WTC11 (cell line): ENCODE data around the gene ANTXR1. TPM values are rescaled to one million over a fixed set of nuclear protein-coding genes. Genes with fewer than 3 reads are reported as not detected.

ENCODE experiments used
- ATAC-seq: fragments of 200-7000 bp; cut with Tn5 transposase; 2 replicates; pipeline ENCODE4 v1.10.0; 2021; ENCODE audit warnings: mild to moderate bottlenecking, moderate library complexity
- CTCF ChIA-PET: fragments of 300-600 bp; sonication (Branson Sonifier 250); formaldehyde crosslinking; loops from one replicate; lab custom pipeline; 2021; ENCODE audit warnings: antibody characterized with exemption; lab: Charles Lee
- POLR2A ChIA-PET: fragments of 350-600 bp; sonication (Branson Sonifier 250); formaldehyde crosslinking; loops from one replicate; lab custom pipeline; 2021; ENCODE audit warnings: antibody characterized with exemption; lab: Charles Lee
- DNase-seq: peaks from one replicate; pipeline ENCODE4 v3.0.0; 2021; ENCODE audit warnings: low spot score
- H3K27ac Mint-ChIP-seq: 2 replicates; pipeline ENCODE4 v1.8.0; 2021; ENCODE audit warnings: mixed read lengths
- H3K27me3 Mint-ChIP-seq: 2 replicates; pipeline ENCODE4 v1.8.0; 2021; ENCODE audit warnings: low read depth, mild to moderate bottlenecking, moderate library complexity, mixed read lengths
- H3K36me3 Mint-ChIP-seq: 2 replicates; pipeline ENCODE4 v1.8.0; 2021; ENCODE audit warnings: mixed read lengths
- H3K4me1 Mint-ChIP-seq: 2 replicates; pipeline ENCODE4 v1.8.0; 2022; ENCODE audit warnings: mixed read lengths
- H3K4me3 Mint-ChIP-seq: 2 replicates; pipeline ENCODE4 v1.8.0; 2021; ENCODE audit warnings: mild to moderate bottlenecking, moderate library complexity, mixed read lengths
- H3K9me3 Mint-ChIP-seq: 2 replicates; pipeline ENCODE4 v1.8.0; 2021; ENCODE audit warnings: mixed read lengths
- CREB1 ChIP-seq: sonication (generic); formaldehyde crosslinking; IDR thresholded peaks from 2 replicates; pipeline ENCODE4 v1.8.0; 2023; ENCODE audit warnings: mild to moderate bottlenecking, missing genetic modification reagents
- ETV6 ChIP-seq: sonication (generic); formaldehyde crosslinking; IDR thresholded peaks from 2 replicates; pipeline ENCODE4 v1.8.1; 2022; ENCODE audit warnings: mild to moderate bottlenecking, missing genetic modification reagents
- FOXJ3 ChIP-seq: sonication (generic); formaldehyde crosslinking; IDR thresholded peaks from 2 replicates; pipeline ENCODE4 v1.9.0; 2021; ENCODE audit warnings: missing genetic modification reagents, mild to moderate bottlenecking, borderline replicate concordance
- GABPB1 ChIP-seq: sonication (generic); formaldehyde crosslinking; IDR thresholded peaks from 2 replicates; pipeline ENCODE4 v1.8.1; 2023; ENCODE audit warnings: mild to moderate bottlenecking, missing genetic modification reagents
- JAZF1 ChIP-seq: fragments of 250-450 bp; sonication (Bioruptor Pico); IDR thresholded peaks from 2 replicates; pipeline ENCODE4 v1.9.0; 2021; ENCODE audit warnings: moderate library complexity, mild to moderate bottlenecking, inconsistent platforms
- KAT7 ChIP-seq: sonication (generic); formaldehyde crosslinking; IDR thresholded peaks from 2 replicates; pipeline ENCODE4 v1.8.1; 2023; ENCODE audit warnings: missing genetic modification reagents, mild to moderate bottlenecking, borderline replicate concordance
- MXD4 ChIP-seq: fragments of 250-450 bp; sonication (Bioruptor Pico); IDR thresholded peaks from 2 replicates; pipeline ENCODE4 v1.8.0; 2021; ENCODE audit warnings: mild to moderate bottlenecking, moderate library complexity, borderline replicate concordance
- NR2C2 ChIP-seq: sonication (generic); formaldehyde crosslinking; IDR thresholded peaks from 2 replicates; pipeline ENCODE4 v1.8.0; 2022; ENCODE audit warnings: mild to moderate bottlenecking, missing genetic modification reagents
- PRRX2 ChIP-seq: fragments of 250-450 bp; sonication (Bioruptor Pico); IDR thresholded peaks from 2 replicates; pipeline ENCODE4 v1.8.0; 2021; ENCODE audit warnings: mild to moderate bottlenecking
- TCF7 ChIP-seq: sonication (generic); formaldehyde crosslinking; IDR thresholded peaks from 2 replicates; pipeline ENCODE4 v1.8.0; 2022; ENCODE audit warnings: mild to moderate bottlenecking, low read depth, missing genetic modification reagents, moderate library complexity
- TEAD4 ChIP-seq: sonication (generic); formaldehyde crosslinking; IDR thresholded peaks from 2 replicates; pipeline ENCODE4 v1.8.0; 2022; ENCODE audit warnings: mild to moderate bottlenecking, missing genetic modification reagents
- ZNF317 ChIP-seq: sonication (generic); formaldehyde crosslinking; IDR thresholded peaks from 2 replicates; pipeline ENCODE4 v1.8.1; 2023; ENCODE audit warnings: low read depth, mild to moderate bottlenecking, moderate library complexity, missing genetic modification reagents, borderline replicate concordance
- total RNA-seq: library from RNA; stranded (reverse); gene quantifications from 3 replicates; pipeline ENCODE4 v1.2.3, GENCODE V29; 2021
- TF ChIP-seq, protein P1 (sequence below): sonication (generic); formaldehyde crosslinking; IDR thresholded peaks from 2 replicates; pipeline ENCODE4 v1.8.1; 2022; ENCODE audit warnings: low read depth, mild to moderate bottlenecking, moderate library complexity, missing genetic modification reagents, borderline replicate concordance
- TF ChIP-seq, protein P2 (sequence below): sonication (generic); formaldehyde crosslinking; IDR thresholded peaks from 2 replicates; pipeline ENCODE4 v1.8.1; 2023; ENCODE audit warnings: mild to moderate bottlenecking, missing genetic modification reagents, borderline replicate concordance
- TF ChIP-seq, protein P3 (sequence below): sonication (generic); formaldehyde crosslinking; IDR thresholded peaks from 2 replicates; pipeline ENCODE4 v1.8.1; 2022; ENCODE audit warnings: mild to moderate bottlenecking, moderate library complexity, missing genetic modification reagents
- TF ChIP-seq, protein P4 (sequence below): sonication (generic); formaldehyde crosslinking; IDR thresholded peaks from 2 replicates; pipeline ENCODE4 v1.8.1; 2023; ENCODE audit warnings: mild to moderate bottlenecking, missing genetic modification reagents
- TF ChIP-seq, protein P5 (sequence below): sonication (generic); formaldehyde crosslinking; IDR thresholded peaks from 2 replicates; pipeline ENCODE4 v1.8.0; 2022; ENCODE audit warnings: mild to moderate bottlenecking, missing genetic modification reagents
- TF ChIP-seq, protein P6 (sequence below): fragments of 250-450 bp; sonication (Bioruptor Pico); IDR thresholded peaks from 2 replicates; pipeline ENCODE4 v2.1.2; 2022; ENCODE audit warnings: mild to moderate bottlenecking, moderate library complexity

Gene ANTXR1
- total RNA-seq, 1 experiment from 2014 or later: 30.0 TPM

DNA sequence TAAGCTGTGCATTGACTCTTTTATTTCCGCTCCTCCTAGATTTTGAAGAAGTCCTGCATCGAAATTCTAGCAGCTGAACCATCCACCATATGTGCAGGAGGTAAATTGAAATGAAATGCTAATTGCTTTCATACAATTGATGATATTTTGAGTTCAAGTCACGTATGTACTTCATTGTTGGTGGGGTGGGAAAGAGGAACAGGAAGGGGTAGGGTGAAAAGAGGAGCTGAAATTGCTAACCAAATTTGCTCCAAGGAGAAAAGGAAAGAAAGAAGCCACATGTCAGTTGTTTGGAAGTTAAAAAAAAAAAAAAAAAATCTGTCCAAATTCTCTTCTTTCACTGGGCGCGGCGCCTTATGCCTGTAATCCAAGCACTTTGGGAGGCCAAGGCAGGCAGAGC lies 77.8 kb downstream of the ANTXR1 start (continued):
- TF ChIP-seq, protein P1, sequence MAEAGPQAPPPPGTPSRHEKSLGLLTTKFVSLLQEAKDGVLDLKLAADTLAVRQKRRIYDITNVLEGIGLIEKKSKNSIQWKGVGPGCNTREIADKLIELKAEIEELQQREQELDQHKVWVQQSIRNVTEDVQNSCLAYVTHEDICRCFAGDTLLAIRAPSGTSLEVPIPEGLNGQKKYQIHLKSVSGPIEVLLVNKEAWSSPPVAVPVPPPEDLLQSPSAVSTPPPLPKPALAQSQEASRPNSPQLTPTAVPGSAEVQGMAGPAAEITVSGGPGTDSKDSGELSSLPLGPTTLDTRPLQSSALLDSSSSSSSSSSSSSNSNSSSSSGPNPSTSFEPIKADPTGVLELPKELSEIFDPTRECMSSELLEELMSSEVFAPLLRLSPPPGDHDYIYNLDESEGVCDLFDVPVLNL: no peak
- TF ChIP-seq, protein P2, sequence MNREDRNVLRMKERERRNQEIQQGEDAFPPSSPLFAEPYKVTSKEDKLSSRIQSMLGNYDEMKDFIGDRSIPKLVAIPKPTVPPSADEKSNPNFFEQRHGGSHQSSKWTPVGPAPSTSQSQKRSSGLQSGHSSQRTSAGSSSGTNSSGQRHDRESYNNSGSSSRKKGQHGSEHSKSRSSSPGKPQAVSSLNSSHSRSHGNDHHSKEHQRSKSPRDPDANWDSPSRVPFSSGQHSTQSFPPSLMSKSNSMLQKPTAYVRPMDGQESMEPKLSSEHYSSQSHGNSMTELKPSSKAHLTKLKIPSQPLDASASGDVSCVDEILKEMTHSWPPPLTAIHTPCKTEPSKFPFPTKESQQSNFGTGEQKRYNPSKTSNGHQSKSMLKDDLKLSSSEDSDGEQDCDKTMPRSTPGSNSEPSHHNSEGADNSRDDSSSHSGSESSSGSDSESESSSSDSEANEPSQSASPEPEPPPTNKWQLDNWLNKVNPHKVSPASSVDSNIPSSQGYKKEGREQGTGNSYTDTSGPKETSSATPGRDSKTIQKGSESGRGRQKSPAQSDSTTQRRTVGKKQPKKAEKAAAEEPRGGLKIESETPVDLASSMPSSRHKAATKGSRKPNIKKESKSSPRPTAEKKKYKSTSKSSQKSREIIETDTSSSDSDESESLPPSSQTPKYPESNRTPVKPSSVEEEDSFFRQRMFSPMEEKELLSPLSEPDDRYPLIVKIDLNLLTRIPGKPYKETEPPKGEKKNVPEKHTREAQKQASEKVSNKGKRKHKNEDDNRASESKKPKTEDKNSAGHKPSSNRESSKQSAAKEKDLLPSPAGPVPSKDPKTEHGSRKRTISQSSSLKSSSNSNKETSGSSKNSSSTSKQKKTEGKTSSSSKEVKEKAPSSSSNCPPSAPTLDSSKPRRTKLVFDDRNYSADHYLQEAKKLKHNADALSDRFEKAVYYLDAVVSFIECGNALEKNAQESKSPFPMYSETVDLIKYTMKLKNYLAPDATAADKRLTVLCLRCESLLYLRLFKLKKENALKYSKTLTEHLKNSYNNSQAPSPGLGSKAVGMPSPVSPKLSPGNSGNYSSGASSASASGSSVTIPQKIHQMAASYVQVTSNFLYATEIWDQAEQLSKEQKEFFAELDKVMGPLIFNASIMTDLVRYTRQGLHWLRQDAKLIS (CRISPR knock-in tag): no peak
- TF ChIP-seq, protein P3, sequence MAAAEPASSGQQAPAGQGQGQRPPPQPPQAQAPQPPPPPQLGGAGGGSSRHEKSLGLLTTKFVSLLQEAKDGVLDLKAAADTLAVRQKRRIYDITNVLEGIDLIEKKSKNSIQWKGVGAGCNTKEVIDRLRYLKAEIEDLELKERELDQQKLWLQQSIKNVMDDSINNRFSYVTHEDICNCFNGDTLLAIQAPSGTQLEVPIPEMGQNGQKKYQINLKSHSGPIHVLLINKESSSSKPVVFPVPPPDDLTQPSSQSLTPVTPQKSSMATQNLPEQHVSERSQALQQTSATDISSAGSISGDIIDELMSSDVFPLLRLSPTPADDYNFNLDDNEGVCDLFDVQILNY: no peak
- TF ChIP-seq, all 79 proteins: peak for 0

DNA sequence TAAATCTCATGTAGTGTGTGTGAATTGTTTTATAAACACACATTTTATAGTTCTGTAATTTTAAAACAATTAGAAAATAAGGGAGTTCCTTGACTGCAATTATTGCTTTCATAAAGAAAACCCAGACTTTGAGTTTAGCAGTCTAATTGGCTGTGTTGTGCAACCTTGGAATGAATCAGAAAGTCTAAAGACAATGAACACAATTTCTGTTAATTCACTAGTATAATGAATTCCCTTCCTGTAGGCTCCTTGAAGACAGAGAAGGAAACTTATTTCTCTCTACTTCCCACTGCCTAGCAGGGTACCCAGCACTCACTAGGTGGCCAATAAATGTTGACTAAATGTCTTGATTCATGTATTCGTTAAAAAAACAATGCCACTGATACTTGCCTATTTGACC lies 79.9 kb downstream of the ANTXR1 start:
- Mint-ChIP-seq H3K36me3 (peaks cover 3% of the 10 kb centered on the region; the same call in 1 of the 2 replicates), H3K27ac (no peak overlapping the region), H3K27me3 (no peaks in the 10 kb centered on the region), H3K4me1 (no peaks in the 10 kb centered on the region), H3K9me3 (no peaks in the 10 kb centered on the region), H3K4me3 (no peak overlapping the region)
- DNase-seq (no peak), ATAC-seq (no peak)
- ChIA-PET POLR2A (no interaction called here), CTCF (no interaction called here)
- TF ChIP-seq ETV6 (no peak), ZNF317 (no peak), FOXJ3 (CRISPR knock-in tag) (no peak), CREB1 (no peak), TEAD4 (CRISPR knock-in tag) (no peak), KAT7 (CRISPR knock-in tag) (no peak), GABPB1 (CRISPR knock-in tag) (no peak), JAZF1 (CRISPR knock-in tag) (no peak), NR2C2 (no peak), MXD4 (no peak), PRRX2 (no peak), TCF7 (CRISPR knock-in tag) (no peak)
- TF ChIP-seq, protein P4, sequence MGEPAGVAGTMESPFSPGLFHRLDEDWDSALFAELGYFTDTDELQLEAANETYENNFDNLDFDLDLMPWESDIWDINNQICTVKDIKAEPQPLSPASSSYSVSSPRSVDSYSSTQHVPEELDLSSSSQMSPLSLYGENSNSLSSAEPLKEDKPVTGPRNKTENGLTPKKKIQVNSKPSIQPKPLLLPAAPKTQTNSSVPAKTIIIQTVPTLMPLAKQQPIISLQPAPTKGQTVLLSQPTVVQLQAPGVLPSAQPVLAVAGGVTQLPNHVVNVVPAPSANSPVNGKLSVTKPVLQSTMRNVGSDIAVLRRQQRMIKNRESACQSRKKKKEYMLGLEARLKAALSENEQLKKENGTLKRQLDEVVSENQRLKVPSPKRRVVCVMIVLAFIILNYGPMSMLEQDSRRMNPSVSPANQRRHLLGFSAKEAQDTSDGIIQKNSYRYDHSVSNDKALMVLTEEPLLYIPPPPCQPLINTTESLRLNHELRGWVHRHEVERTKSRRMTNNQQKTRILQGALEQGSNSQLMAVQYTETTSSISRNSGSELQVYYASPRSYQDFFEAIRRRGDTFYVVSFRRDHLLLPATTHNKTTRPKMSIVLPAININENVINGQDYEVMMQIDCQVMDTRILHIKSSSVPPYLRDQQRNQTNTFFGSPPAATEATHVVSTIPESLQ (CRISPR knock-in tag): no peak
- TF ChIP-seq, protein P5, sequence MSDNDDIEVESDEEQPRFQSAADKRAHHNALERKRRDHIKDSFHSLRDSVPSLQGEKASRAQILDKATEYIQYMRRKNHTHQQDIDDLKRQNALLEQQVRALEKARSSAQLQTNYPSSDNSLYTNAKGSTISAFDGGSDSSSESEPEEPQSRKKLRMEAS (CRISPR knock-in tag): no peak
- TF ChIP-seq, protein P6, sequence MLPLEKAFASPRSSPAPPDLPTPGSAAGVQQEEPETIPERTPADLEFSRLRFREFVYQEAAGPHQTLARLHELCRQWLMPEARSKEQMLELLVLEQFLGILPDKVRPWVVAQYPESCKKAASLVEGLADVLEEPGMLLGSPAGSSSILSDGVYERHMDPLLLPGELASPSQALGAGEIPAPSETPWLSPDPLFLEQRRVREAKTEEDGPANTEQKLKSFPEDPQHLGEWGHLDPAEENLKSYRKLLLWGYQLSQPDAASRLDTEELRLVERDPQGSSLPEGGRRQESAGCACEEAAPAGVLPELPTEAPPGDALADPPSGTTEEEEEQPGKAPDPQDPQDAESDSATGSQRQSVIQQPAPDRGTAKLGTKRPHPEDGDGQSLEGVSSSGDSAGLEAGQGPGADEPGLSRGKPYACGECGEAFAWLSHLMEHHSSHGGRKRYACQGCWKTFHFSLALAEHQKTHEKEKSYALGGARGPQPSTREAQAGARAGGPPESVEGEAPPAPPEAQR (CRISPR knock-in tag): no peak
- TF ChIP-seq, all 79 proteins: peak for 0
